Astrocyte (in vitro differentiated cells and primary cell): ENCODE measurements around the gene IL24. TPM values are rescaled to one million over a fixed set of nuclear protein-coding genes. Genes with fewer than 3 reads are reported as not detected.

Experiments
- DNase-seq: peaks from one replicate; pipeline ENCODE4 v3.0.0-alpha.2; 2010; ENCODE audit warnings: low read depth
- FAIRE-seq: peaks from 2 replicates; lab custom pipeline; 2011; peaks lifted over from hg19 to GRCh38; lab: Jason Lieb, UNC
- H2AFZ ChIP-seq: 2 replicates; pipeline ENCODE4 v1.6.0; 2012; ENCODE audit warnings: low read depth, low read length, inconsistent platforms
- H3K27ac ChIP-seq: 2 replicates; pipeline ENCODE4 v1.5.1; 2011; ENCODE audit warnings: low read depth, low read length, inconsistent platforms
- H3K27me3 ChIP-seq: 2 replicates; pipeline ENCODE4 v1.6.0; 2011; ENCODE audit warnings: low read length, inconsistent platforms; ENCODE audit not compliant: insufficient read depth
- H3K36me3 ChIP-seq: 2 replicates; pipeline ENCODE4 v1.5.1; 2011; ENCODE audit warnings: low read length, inconsistent platforms; ENCODE audit not compliant: insufficient read depth
- H3K4me1 ChIP-seq: 2 replicates; pipeline ENCODE4 v1.5.1; 2011; ENCODE audit warnings: low read length, inconsistent platforms; ENCODE audit not compliant: insufficient read depth
- H3K4me2 ChIP-seq: 2 replicates; pipeline ENCODE4 v1.6.0; 2012; ENCODE audit warnings: low read length, inconsistent platforms
- H3K4me3 ChIP-seq: 2 replicates; pipeline ENCODE4 v1.5.1; 2011; ENCODE audit warnings: low read depth, mild to moderate bottlenecking, low read length, inconsistent platforms; ENCODE audit not compliant: insufficient read depth
- H3K79me2 ChIP-seq: 2 replicates; pipeline ENCODE4 v1.6.0; 2012; ENCODE audit warnings: mild to moderate bottlenecking, low read length, inconsistent platforms; ENCODE audit not compliant: insufficient read depth
- H3K9ac ChIP-seq: 2 replicates; pipeline ENCODE4 v1.6.0; 2012; ENCODE audit warnings: mild to moderate bottlenecking, low read length, inconsistent platforms
- H3K9me3 ChIP-seq: 2 replicates; pipeline ENCODE4 v1.5.1; 2012; ENCODE audit warnings: low read depth, mild to moderate bottlenecking, low read length, inconsistent platforms; ENCODE audit not compliant: insufficient read depth
- H4K20me1 ChIP-seq: 2 replicates; pipeline ENCODE4 v1.6.0; 2012; ENCODE audit warnings: low read length, inconsistent platforms; ENCODE audit not compliant: insufficient read depth
- H3K27ac Mint-ChIP-seq: one replicate; pipeline ENCODE4 v1.8.0; 2021; ENCODE audit warnings: mild to moderate bottlenecking, mixed read lengths; ENCODE audit not compliant: unreplicated experiment
- H3K27me3 Mint-ChIP-seq: one replicate; pipeline ENCODE4 v1.8.0; 2021; ENCODE audit warnings: low read depth, mixed read lengths; ENCODE audit not compliant: unreplicated experiment
- H3K36me3 Mint-ChIP-seq: one replicate; pipeline ENCODE4 v1.8.0; 2021; ENCODE audit warnings: low read depth, mixed read lengths; ENCODE audit not compliant: unreplicated experiment
- H3K4me1 Mint-ChIP-seq: one replicate; pipeline ENCODE4 v1.8.0; 2021; ENCODE audit warnings: low read depth, mixed read lengths; ENCODE audit not compliant: unreplicated experiment
- H3K4me3 Mint-ChIP-seq: one replicate; pipeline ENCODE4 v1.8.0; 2021; ENCODE audit warnings: mild to moderate bottlenecking, moderate library complexity, mixed read lengths; ENCODE audit not compliant: unreplicated experiment
- H3K9me3 Mint-ChIP-seq: one replicate; pipeline ENCODE4 v1.8.0; 2021; ENCODE audit warnings: mild to moderate bottlenecking, mixed read lengths; ENCODE audit not compliant: unreplicated experiment
- CTCF ChIP-seq: IDR thresholded peaks from 2 replicates; pipeline ENCODE4 v1.5.1; 2011; ENCODE audit warnings: low read depth, mild to moderate bottlenecking, inconsistent platforms, low read length, moderate library complexity; ENCODE audit not compliant: insufficient read depth
- EZH2 ChIP-seq: IDR thresholded peaks from 2 replicates; pipeline ENCODE4 v1.6.1; 2012; ENCODE audit warnings: mild to moderate bottlenecking, low read length, inconsistent platforms; ENCODE audit not compliant: insufficient read depth
- total RNA-seq: library from RNA; stranded (reverse); gene quantifications from 2 replicates; pipeline ENCODE4 v1.2.1, GENCODE V29; 2021

Gene IL24
- total RNA-seq, 1 donor from 2014 or later: not detected

GRCh38 chr1:206941766-206942418 is 44.6 kb downstream of the IL24 start:
- Histone ChIP-seq H3K9me3 (no peaks in the 10 kb centered on the region), H4K20me1 (no peaks in the 10 kb centered on the region), H3K79me2 (no peaks in the 10 kb centered on the region), H3K4me3 (no peak overlapping the region), H3K27me3 (peaks cover 14% of the 10 kb centered on the region), H3K4me2 (no peak overlapping the region), H3K9ac (no peak overlapping the region), H3K36me3 (no peaks in the 10 kb centered on the region), H3K27ac (no peak overlapping the region), H3K4me1 (no peaks in the 10 kb centered on the region), H2AFZ (no peak overlapping the region)
- no peak for TF ChIP-seq CTCF
- no peak for TF ChIP-seq EZH2
- no peak for DNase-seq
- no peaks in the 10 kb centered on the region for H3K36me3 Mint-ChIP-seq
- no peak overlapping the region for H3K27ac Mint-ChIP-seq
- H3K4me1 Mint-ChIP-seq: no peaks in the 10 kb centered on the region
- no peak overlapping the region for H3K4me3 Mint-ChIP-seq
- peaks cover 5% of the 10 kb centered on the region for H3K9me3 Mint-ChIP-seq
- peaks cover 65% of the 10 kb centered on the region for H3K27me3 Mint-ChIP-seq
- FAIRE-seq: no peak

GRCh38 chr1:206944703-206945102 is 47.5 kb downstream of the IL24 start:
- Histone ChIP-seq H3K9me3 (no peaks in the 10 kb centered on the region), H3K36me3 (no peaks in the 10 kb centered on the region), H3K4me2 (no peak overlapping the region), H3K4me1 (no peaks in the 10 kb centered on the region), H3K79me2 (no peaks in the 10 kb centered on the region), H3K27me3 (peaks cover 14% of the 10 kb centered on the region), H3K27ac (no peak overlapping the region), H4K20me1 (no peaks in the 10 kb centered on the region), H2AFZ (no peak overlapping the region), H3K4me3 (no peak overlapping the region), H3K9ac (no peak overlapping the region)
- FAIRE-seq: no peak
- Mint-ChIP-seq H3K27me3 (peaks cover 68% of the 10 kb centered on the region), H3K27ac (no peak overlapping the region), H3K4me3 (no peak overlapping the region), H3K4me1 (no peaks in the 10 kb centered on the region), H3K36me3 (no peaks in the 10 kb centered on the region), H3K9me3 (peaks cover 5% of the 10 kb centered on the region)
- TF ChIP-seq EZH2: no peak
- TF ChIP-seq CTCF: no peak
- no peak for DNase-seq

- Mint-ChIP-seq H3K4me1 (no peaks in the 10 kb centered on the region), H3K27me3 (peaks cover 70% of the 10 kb centered on the region), H3K9me3 (peaks cover 5% of the 10 kb centered on the region), H3K27ac (no peak overlapping the region), H3K36me3 (no peaks in the 10 kb centered on the region), H3K4me3 (no peak overlapping the region)
- Histone ChIP-seq H3K4me2 (no peak overlapping the region), H3K9ac (no peak overlapping the region), H3K4me1 (no peaks in the 10 kb centered on the region), H4K20me1 (no peaks in the 10 kb centered on the region), H3K4me3 (no peak overlapping the region), H3K27ac (no peak overlapping the region), H3K79me2 (no peaks in the 10 kb centered on the region), H3K27me3 (peaks cover 14% of the 10 kb centered on the region), H2AFZ (no peak overlapping the region), H3K9me3 (no peaks in the 10 kb centered on the region), H3K36me3 (no peaks in the 10 kb centered on the region)
- DNase-seq (no peak), FAIRE-seq (no peak)
- TF ChIP-seq CTCF (no peak), EZH2 (no peak)
Observed at GRCh38 chr1:206945779-206946178, 48.5 kb downstream of the IL24 start.
